Epithelial cell of esophagus (primary cell): ENCODE results near the gene TAS1R3.

Source experiments
- DNase-seq: peaks from one replicate; pipeline ENCODE4 v3.0.0; 2010; ENCODE audit warnings: low read depth
- H3K4me3 ChIP-seq: 2 replicates; pipeline ENCODE4 v1.5.1; 2011; ENCODE audit warnings: mild to moderate bottlenecking, low read length, control low read depth
- TF ChIP-seq, protein P1 (sequence below): IDR thresholded peaks from 2 replicates; pipeline ENCODE4 v1.5.1; 2011; ENCODE audit warnings: low read depth, mild to moderate bottlenecking, low read length, control low read depth, inconsistent platforms; ENCODE audit not compliant: insufficient read depth; ENCODE audit errors: missing control alignments

TAS1R3 gene

GRCh38 chr1:1354271-1355247, 23.5 kb downstream of the TAS1R3 start:
- no peak for DNase-seq
- TF ChIP-seq, protein P1, sequence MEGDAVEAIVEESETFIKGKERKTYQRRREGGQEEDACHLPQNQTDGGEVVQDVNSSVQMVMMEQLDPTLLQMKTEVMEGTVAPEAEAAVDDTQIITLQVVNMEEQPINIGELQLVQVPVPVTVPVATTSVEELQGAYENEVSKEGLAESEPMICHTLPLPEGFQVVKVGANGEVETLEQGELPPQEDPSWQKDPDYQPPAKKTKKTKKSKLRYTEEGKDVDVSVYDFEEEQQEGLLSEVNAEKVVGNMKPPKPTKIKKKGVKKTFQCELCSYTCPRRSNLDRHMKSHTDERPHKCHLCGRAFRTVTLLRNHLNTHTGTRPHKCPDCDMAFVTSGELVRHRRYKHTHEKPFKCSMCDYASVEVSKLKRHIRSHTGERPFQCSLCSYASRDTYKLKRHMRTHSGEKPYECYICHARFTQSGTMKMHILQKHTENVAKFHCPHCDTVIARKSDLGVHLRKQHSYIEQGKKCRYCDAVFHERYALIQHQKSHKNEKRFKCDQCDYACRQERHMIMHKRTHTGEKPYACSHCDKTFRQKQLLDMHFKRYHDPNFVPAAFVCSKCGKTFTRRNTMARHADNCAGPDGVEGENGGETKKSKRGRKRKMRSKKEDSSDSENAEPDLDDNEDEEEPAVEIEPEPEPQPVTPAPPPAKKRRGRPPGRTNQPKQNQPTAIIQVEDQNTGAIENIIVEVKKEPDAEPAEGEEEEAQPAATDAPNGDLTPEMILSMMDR, result no peak
- no peak overlapping the region for H3K4me3 ChIP-seq

DNA sequence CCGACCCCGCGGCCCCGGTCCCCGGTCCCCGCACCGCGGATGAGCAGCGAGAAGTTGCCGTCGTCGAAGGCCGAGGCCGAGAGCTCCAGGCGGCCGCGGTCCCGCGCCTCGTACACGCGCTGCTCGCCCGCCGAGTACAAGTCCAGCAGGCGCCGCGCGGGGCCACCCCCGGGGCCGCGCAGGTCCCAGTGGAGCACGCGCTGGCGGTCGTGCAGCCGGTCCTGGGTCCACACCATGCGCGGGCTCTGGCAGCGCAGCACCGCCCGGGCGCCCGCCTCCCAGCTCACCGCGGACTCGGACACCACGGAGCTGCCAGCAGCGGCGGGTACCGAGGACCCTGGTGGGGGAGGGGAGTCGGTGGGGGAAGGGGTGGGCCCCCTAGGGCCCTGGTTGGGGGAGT, 24.3 kb downstream of the TAS1R3 start:
- H3K4me3 ChIP-seq, result no peak overlapping the region
- DNase-seq, result peak; percentile 41
- TF ChIP-seq, protein P1, result no peak

- H3K4me3 ChIP-seq, result no peak overlapping the region
- DNase-seq, result no peak
- TF ChIP-seq, protein P1, result no peak
These were observed 25.2 kb downstream of the TAS1R3 start for GRCh38 chr1:1356166-1356795.

- TF ChIP-seq, protein P1, result no peak
- DNase-seq, result no peak
- H3K4me3 ChIP-seq, result no peak overlapping the region
These were observed 25.8 kb downstream of the TAS1R3 start for GRCh38 chr1:1356796-1357401.

DNA sequence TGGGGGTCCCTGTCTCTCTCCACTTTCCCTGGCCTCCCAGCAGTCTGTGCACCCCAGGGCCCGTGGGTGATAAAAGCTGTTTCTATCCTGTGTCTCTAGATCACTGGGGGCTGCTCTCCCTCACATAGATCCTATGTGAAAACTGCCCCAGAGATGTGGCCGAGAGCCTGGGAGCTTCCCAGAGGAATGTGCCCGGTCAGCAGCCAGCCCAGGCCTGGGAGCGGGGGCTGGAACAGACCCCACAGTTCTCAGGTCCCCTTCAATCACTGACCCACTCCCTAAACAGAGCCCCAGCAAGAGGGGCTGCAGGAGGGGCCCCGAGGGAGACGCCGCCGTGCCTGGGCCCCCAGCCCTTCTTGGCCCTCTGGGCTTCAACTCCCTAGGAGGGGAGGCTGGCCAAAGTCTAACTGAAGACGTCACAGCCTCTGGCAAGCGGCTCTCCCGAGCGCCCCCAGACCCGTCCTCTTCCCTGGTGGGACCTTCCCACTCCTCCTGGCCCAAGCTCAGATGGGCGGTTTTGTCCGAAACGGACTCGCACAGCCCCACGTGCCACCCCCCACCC, 26.9 kb downstream of the TAS1R3 start:
- DNase-seq, result no peak
- H3K4me3 ChIP-seq, result no peak overlapping the region

GRCh38 chr1:1358433-1359271, 27.6 kb downstream of the TAS1R3 start, which contains the start of gene MXRA8:
Gene MXRA8, minus strand, starts transcription at chr1:1358555. Its CDS starts 51 bp downstream, at chr1:1358504.
- no peak for DNase-seq
- H3K4me3 ChIP-seq, result no peak within 1 kb of the TSS

More for the DNA sequence above, 26.9 kb downstream of the TAS1R3 start:
- TF ChIP-seq, protein P1, result no peak

More at GRCh38 chr1:1358433-1359271, 27.6 kb downstream of the TAS1R3 start, which contains the start of gene MXRA8:
- TF ChIP-seq, protein P1, result no peak
